HG03060 (cell line): ENCODE data around the gene RNASEH2B.

Experiments
- ATAC-seq: cut with Tn5 transposase; IDR thresholded peaks from one replicate; pipeline ENCODE4 v1.9.1; 2021; ENCODE audit warnings: low read depth, moderate number of reproducible peaks; ENCODE audit not compliant: unreplicated experiment

RNASEH2B gene

DNA sequence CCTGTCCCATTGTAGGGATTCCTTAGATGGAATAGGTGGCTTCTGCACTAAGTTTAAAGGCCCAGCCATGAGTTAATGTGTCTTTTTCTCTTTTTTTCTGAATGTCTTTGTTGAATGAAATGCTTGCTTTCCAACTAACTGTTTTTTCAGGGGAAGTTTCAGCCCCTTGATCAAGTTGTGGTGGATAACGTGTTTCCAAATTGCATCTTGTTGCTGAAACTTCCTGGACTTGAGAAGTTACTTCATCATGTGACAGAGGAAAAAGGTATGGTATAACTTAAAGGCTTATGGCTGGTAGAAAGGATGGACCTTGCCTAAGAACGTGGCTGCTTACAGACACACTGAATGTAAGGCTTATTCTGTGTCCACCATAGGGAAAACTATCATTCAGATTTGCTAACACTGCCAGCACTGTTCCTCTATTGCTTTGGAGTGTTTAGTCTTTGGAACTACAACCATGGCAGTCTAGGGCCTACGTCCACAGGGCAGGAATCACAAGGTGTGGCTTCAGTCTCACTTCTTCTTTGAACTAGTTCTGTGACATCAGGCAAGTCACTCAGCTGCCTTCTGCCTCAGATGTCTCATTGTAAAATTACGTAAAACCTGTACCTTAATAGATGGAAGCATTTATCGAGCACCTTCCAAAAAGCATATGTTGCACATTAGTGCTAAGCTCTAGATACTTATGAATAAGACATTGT, 25.3 kb downstream of the RNASEH2B start:
- no peak for ATAC-seq

DNA sequence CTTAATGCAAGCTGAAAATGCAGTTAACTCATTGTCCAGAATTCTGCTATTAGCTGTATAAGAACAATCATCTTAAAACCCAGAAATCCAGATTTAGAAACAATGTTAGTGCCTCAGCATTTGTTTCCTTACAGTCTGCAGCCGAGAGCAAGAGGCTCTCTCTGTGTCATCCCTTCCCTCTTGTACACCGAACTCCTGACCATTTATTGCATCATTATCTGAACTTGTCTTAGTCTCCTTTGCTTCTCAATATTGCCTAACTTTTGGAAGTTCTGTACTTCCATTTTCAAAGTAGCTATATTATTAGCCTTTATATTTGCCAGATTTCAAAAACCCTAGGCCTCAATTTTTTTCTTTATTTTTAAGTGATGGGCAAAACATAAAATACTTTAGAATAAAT, 27.1 kb downstream of the RNASEH2B start:
- ATAC-seq = no peak

DNA sequence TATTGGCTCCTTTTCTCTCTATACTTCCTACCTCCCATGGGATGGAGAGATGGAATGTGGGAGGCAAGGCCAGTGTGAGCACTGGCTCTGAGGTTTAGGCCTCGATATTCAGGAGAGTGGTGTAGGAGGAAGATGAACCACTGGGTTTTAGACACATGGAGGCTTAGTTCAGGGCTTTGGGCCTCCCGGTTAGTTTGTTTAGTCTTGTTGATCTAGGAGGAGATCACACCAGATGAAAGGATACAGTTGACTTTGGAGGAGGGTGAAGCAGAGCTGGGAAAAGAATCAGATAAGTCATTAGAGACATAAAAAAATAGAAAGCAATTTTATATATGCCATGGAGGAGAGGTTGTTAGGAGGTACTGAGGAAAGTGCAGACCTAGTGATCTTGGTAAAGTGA, 30.9 kb downstream of the RNASEH2B start:
- ATAC-seq = no peak

DNA sequence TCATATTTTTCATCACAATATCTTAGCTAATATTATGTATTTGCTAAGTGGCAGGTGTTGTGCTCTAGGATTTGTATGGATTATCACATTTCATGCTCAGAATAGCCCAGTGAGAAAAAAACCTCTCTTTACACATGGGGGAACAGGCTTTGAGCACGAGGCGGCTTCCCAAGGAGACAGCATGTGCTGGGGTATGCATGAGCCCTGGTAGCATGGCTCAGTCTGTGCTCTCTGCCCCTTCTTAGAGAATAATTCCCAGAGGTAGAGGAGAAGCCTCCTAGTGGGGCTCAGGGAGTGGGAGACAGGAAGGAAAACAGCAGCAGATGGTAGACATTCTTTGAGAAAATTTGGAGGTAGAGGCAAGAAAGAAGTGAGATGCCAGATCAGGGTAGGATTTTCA, 31.6 kb downstream of the RNASEH2B start:
- ATAC-seq = no peak

DNA sequence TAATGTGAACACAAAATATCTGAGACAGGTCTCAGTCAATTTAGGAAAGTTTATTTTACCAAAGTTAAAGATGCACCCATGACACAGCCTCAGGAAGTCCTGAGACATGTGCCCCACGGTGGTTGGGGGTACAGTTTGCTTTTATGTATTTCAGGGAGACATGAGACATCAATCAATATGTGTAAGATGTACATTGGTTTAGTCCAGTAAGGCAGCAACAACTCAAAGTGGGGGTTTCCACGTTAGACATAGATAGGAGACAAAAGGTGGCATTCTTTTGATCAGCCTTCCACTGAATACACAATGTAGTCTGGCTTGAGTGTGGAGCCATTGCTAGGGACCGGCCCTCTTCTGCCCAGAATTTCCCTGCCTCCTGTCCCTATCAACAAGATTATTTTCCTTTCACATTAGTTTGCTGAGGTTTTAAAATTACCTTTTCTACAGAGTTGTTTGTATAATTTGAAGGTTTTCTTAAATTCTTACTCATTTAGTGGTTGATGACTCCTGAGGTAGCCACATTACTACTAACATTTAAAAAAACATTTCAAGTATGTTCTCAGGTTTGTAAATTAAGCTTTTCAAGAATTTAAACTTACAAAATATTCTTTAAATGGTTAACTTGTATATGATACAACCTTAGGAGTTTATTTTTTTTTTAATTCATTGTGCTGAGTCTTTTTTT, 33.2 kb downstream of the RNASEH2B start:
- no peak for ATAC-seq

DNA sequence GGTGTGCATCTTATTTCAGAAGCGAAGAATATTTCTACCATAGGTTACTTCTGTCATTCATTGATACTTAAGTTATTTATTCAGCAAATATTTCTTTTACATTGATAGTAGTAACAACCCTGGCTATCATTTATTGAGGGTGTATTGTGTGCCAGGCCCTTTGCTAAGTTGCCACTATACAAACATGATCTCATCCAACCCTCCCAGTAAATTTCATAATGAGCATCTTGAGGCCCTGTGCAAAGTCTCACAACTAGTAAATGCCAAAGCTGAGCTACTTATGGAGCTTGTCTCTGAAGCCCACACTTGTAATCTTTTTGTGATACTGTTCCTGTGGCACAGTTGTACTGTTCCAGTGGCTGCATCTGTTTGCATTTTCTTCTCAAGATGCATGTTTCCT, 36.1 kb downstream of the RNASEH2B start:
- ATAC-seq = no peak

DNA sequence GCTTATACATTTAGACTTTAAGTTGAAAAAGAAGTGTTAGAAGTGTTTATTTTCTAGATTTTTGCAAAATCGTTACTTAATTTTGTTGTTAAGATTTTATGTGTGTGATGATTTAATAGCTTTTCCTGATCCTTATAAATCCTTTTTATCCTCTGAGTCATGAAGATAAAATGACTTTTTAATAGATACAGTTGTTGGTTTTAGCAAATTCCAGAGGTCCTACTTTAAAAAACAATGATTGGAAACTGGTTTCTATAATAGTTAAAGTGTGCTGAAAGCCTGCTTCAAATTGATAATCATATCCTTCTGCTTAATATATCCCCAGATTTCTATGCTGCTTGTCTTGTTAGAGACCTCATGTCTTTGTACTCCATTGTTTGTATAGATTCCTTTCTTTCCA, 39.0 kb downstream of the RNASEH2B start:
- ATAC-seq = no peak

DNA sequence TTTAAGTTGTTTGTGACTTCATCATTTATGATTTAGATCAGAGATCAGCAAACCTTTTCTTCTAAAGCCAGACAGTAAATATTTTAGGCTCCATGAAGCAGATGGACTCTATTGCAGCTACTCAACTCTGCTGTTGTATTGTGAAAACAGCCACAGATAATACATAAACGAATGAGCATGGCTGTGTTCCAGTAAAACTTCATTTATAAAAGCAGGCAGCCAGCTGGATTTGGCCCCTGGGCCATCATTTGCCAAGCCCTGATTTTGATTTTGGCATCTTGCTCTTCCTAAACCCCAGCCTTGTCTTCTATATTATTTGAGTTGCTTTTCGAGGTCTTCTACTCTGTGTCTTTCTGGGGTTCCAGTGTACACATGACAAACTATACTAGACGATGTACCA, 41.3 kb downstream of the RNASEH2B start:
- ATAC-seq = no peak

DNA sequence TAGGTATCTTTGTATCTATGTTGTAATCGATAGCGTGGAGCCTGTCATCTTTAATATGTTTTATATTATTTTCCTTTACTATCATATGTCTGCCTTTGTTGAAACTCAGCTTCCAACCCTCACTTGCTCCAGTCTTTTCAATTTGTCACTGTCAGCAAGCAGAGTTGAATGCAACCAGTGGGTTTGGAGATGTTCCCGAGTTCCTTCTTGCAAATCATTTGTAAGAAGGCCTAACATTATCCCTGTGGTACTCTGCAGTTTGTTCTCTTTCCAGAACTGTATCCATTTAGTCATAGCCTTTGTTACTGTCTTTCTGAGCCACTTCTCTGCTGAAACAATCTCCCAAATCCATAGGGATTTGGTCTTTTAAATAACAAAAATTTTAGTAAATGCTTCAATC, 41.8 kb downstream of the RNASEH2B start:
- ATAC-seq = no peak

DNA sequence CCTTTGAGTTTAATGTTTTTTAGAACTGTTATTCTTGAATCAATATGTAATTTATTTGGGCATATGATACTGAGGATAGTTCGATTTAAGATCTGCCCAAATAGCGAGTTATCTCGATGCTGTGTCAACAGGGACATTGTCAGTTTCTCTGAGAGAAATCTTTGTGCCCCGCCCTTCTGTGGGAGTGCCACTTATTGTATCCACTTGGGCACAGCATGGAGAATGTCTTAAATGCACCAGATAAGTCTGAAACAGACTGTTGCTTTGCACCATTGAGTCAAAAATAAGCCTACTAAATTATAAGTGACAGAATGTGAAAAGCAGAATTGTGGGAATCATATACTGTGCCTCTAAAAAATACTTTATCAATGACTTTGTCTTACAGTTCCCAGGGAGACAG, 45.6 kb downstream of the RNASEH2B start:
- ATAC-seq = no peak

DNA sequence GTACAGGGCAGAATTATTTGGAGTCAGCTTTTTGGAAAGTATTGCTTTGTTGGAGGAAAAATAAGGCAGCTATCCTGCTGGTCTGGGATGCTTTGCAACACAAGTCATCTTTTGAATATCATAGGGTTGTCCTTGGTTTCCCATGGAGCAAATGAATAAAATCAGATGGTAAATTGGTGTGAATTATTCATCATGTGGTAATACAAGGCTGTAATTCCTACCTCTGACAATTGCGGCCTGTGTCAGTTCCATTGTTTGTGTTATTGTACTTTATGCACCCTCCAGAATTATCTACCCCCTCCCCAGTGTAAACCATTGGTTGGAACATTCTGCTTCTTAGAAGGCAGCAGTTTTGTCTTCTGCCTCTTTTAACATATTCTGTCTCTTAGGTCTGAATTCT, 46.2 kb downstream of the RNASEH2B start:
- no peak for ATAC-seq

DNA sequence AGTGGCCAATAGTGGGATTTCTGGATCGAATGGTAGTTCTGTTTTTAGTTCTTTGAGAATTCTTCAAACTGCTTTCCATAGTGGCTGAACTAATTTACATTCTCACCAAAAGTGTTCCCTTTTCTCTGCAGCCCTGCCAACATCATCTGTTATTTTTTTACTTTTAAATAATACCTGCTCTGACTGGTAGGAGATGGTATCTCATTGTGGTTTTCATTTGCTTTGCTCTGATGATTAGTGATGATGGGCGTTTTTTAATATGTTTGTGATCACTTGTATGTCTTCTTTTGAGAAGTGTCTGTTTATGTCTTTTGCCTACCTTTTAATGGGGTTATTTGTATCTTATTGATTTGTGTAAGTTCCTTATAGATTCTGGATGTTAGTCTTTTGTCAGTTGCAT, 48.0 kb downstream of the RNASEH2B start:
- ATAC-seq = no peak

DNA sequence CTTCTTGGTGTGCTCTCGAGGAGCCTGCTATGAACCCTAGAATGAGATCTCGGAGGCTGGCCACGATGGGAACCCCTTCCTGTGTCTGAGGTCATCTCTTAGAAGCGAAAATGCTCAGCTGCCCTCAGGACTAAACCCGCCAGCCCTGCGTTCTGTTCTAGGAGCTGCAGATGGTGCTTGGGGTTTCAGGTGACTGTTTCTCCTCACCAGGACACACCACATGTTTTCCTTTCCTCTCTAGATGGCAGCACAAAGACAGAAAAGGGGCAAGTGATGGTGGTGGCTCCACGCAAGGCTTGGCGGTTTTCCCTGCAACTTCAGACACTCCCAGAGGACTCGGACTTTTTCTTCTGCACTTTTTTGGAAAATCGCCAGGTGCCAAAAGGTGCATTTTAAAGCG, 60.1 kb downstream of the RNASEH2B start:
- ATAC-seq = no peak

DNA sequence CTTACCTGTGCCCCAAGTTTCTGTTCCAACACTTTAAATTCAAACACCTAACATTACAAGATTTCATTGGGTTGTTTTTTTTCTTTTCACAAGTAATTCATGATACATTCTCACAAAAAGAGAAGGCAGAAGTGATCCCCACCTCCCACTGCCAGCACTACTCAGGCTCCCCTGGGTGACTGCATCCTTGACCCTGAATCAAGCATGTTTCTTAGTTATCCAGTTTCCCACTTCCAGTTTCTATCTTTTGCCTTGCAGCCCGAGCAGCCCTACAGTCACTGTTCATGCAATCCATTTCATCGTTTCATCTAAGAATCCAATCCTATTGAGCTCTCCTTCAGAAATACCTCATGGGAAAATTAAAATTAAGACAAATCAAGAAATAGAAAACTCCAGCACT, 61.4 kb downstream of the RNASEH2B start:
- no peak for ATAC-seq

DNA sequence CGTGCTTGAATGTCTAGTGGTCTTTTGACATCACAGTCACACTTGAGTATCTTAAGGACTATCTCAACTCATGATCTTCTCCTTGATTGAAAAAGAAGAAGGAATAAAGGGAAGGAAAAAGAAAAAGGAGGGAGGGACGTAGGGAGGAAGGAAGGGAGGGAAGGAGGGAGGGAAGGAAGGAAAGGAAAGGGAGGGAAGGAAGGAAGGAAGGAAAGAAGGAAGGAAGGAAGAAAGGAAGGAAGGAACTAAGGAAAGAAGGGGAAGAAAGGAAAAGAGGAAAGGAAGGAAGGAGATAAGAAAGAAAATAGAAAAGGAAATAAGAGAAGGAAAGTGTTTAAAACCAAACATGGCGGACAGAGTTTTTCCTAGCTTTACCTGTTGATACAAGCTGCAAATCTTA, 64.7 kb downstream of the RNASEH2B start:
- no peak for ATAC-seq

DNA sequence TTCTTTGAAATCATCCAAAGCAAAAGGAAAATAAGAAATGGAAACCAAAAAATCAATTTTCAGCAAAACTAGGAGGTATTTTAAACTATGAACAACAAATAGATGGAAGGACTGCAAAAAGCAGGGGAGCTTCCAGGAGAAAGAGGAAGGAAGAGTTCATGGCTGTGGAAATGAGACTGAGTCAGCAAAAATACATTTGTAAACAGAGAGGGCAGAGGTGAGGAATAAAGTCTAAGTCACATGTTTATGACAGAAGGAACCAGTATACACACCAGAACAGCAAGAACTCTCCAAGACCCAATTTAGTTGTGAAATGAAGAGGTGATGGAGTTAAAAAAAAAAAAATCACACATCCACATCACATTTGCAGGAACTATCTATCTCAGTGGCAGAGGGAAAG, 69.6 kb downstream of the RNASEH2B start:
- no peak for ATAC-seq

DNA sequence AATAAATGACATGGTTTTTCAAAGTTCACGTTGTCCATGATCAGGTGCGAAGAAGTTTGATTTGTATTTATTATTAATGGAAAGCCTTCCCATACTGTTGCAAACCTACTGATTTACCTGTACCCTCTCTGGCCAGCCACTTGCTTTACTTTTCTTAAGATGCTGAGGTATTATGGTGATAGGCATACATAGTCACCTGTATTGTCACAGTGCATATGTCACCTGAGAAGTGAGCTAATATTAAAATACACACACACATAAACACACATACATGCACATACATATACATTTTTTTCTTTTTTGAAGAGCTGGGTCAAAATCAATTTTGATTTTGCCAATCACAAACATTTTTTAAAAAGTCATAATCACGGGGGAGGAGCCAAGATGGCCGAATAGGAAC, 72.1 kb downstream of the RNASEH2B start:
- ATAC-seq = no peak

DNA sequence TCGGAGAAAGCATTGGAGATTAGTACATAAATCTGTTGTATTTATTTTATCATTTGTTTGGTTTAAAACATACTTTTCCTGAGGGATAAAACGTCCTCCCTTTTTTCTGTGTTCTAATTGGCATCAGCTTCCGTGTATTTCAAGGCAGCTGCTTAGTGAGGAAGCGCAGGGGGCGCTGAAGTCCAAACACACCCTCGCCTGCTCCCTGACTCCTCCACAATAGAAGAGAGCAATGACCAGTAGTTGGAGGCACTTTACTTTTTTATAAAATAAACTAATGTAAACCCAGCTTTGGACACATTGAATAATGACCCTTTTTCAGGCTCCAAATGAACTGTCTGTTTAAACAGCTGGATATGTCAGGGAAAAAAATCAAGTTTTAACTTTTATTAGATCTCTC, 79.9 kb downstream of the RNASEH2B start:
- ATAC-seq = no peak

DNA sequence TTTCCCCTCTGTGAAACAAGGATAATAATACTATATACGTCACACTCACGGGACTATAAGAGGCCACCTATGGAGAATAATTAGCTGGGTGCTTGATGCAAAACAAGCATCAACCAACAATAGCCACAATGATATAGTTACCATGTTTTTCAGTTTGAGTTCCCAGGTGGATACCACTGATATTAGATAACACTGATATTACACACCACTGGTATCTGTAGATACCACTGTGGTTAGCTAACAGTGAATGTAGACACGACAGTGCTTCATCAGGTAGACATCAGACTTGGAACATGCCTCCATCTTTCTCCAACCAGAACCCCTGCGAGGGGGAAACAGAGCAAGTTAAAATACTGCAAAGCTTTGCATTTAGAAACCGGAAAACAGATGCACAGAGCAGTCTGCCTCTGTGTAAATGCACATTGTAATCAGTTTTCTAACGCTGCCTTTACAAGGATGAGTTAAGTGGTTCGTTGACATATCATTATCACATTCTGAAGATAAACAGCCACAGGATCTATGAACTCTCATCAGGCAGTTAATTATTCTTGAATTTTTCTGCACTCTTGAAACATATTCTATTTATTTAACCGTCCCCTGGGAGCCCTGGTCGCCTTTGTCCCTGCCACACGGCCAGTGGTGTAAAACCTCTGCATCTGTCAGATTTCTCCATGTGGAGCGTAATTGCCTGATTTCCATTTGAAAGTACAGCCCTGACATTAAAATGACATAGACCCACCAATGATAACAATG, 80.7 kb downstream of the RNASEH2B start:
- no peak for ATAC-seq

DNA sequence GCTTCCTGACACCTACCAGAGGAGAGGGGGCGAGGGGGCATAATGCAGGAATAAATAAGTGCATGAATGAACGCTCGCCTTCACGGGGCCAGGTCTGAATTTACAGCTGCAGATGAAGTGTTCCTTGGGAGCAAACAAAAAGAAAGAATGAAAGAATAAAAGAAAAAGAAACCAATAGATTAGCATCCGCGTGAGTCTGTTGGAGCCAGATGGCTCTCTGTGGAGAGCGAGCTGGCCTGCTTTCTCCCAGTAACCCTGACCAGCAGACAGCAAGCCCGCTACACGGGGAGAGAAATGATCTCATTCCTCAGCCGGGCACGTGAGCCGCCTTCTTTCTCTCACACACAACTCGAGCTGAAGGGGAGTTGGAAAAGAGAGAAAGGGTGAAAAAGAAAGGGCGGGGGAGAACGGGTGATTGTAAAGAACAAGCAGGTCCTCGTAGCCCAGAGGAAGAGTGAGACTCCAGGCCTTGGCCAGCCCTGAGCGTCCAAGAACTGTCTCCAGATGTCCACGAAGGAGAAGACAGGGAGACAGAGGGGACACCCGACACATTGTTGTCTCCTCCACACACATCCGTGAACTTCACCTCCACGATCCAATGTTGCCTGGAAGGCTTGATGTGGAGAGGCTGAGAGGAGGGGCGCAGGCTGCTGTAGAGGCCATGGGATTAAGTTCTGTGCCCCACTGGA, 81.4 kb downstream of the RNASEH2B start:
- ATAC-seq = no peak
